ENCODE measurements around the gene PATJ. TPM values are rescaled to one million over a fixed set of nuclear protein-coding genes. Genes with fewer than 3 reads are reported as not detected.

The PATJ gene
- total RNA-seq, 1 experiment from 2014 or later: 47.3 TPM

- no peaks in the 10 kb centered on the region for H3K23me2 ChIP-seq (ENCODE audit: insufficient read length, low read depth, low read length, poor library complexity, severe bottlenecking)
- H3K56ac ChIP-seq (ENCODE audit: insufficient read length, low read depth, low read length): no peak overlapping the region
- H3K27ac Mint-ChIP-seq: peak overlapping the region in 1 of 3 experiments; percentile 7; a peak in 1 of 7 replicates
- H3K14ac ChIP-seq (ENCODE audit: insufficient read depth, low read length): no peak overlapping the region
- H3K4me2 ChIP-seq (ENCODE audit: insufficient read depth, insufficient read length, low read length): no peak overlapping the region
- no peak overlapping the region for H2AK5ac ChIP-seq (ENCODE audit: insufficient read length, low read length)
- H3K27me3 ChIP-seq (ENCODE audit: insufficient read depth, low read length): no peaks in the 10 kb centered on the region
- no peak overlapping the region for H3K9ac ChIP-seq (ENCODE audit: extremely low read depth, insufficient read length, low read length)
- no peak overlapping the region for H4K91ac ChIP-seq (ENCODE audit: insufficient read length, low read depth, low read length)
- no peak overlapping the region for H3K18ac ChIP-seq (ENCODE audit: insufficient read length, low read depth, low read length)
- no peaks in the 10 kb centered on the region for H3K9me3 ChIP-seq (ENCODE audit: control insufficient read depth, low read depth, low read length)
- no peak overlapping the region for H4K5ac ChIP-seq (ENCODE audit: insufficient read length, low read depth, low read length)
- H2BK12ac ChIP-seq (ENCODE audit: insufficient read length, low read depth, low read length): no peak overlapping the region
- no peak overlapping the region for H2BK15ac ChIP-seq (ENCODE audit: low read depth, low read length)
- no peak overlapping the region for H4K8ac ChIP-seq (replicated peaks; ENCODE audit: insufficient read length, low read depth, low read length)
- peaks cover 15 to 47% of the 10 kb centered on the region in 2 experiments; a peak in 4 of 5 replicates for H3K9me3 Mint-ChIP-seq
- no peak overlapping the region for H3K27ac ChIP-seq (ENCODE audit: insufficient read length, low read depth, low read length)
- H3K4me1 ChIP-seq (ENCODE audit: insufficient read depth, low read length): no peaks in the 10 kb centered on the region; the same call in 1 of the 2 replicates
- H4K20me1 ChIP-seq (ENCODE audit: control insufficient read depth, insufficient read depth, insufficient read length): peaks cover 2% of the 10 kb centered on the region
- H3K79me2 ChIP-seq (ENCODE audit: insufficient read depth, low read length): peaks cover 13% of the 10 kb centered on the region; the same call in 1 of the 2 replicates
- H3K36me3 Mint-ChIP-seq (ENCODE audit: insufficient read depth in 1 of 3, low read depth in 3 of 3): peaks cover 87 to 99% (median 95%) of the 10 kb centered on the region in 3 experiments
- H3K4me3 Mint-ChIP-seq: no peak overlapping the region; a peak in 1 of 5 replicates
- no peak for DNase-seq
- H3K4me1 Mint-ChIP-seq: peaks cover 4 to 25% of the 10 kb centered on the region in 2 experiments
- no peak overlapping the region for H2AFZ ChIP-seq (ENCODE audit: low read length)
- H2BK5ac ChIP-seq (ENCODE audit: insufficient read length, low read length): no peak overlapping the region
- H2BK120ac ChIP-seq (ENCODE audit: low read depth, low read length, poor library complexity, severe bottlenecking): no peak overlapping the region
- no peaks in the 10 kb centered on the region; the same call in 1 of the 2 replicates for H3K27me3 Mint-ChIP-seq (ENCODE audit: low read depth)
- WGBS (ENCODE audit: extremely low coverage, insufficient read length, low lambda C conversion rate): no CpG with 5 or more reads among the region's 2 CpGs
- TF ChIP-seq, protein P1, sequence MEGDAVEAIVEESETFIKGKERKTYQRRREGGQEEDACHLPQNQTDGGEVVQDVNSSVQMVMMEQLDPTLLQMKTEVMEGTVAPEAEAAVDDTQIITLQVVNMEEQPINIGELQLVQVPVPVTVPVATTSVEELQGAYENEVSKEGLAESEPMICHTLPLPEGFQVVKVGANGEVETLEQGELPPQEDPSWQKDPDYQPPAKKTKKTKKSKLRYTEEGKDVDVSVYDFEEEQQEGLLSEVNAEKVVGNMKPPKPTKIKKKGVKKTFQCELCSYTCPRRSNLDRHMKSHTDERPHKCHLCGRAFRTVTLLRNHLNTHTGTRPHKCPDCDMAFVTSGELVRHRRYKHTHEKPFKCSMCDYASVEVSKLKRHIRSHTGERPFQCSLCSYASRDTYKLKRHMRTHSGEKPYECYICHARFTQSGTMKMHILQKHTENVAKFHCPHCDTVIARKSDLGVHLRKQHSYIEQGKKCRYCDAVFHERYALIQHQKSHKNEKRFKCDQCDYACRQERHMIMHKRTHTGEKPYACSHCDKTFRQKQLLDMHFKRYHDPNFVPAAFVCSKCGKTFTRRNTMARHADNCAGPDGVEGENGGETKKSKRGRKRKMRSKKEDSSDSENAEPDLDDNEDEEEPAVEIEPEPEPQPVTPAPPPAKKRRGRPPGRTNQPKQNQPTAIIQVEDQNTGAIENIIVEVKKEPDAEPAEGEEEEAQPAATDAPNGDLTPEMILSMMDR (conservative IDR thresholded peaks at IDR 0.05): no peak
- H3K4ac ChIP-seq (ENCODE audit: low read depth, low read length): no peak overlapping the region
- no peak overlapping the region for H2BK20ac ChIP-seq (ENCODE audit: low read depth, low read length, poor library complexity, severe bottlenecking)
- no peak overlapping the region for H3K23ac ChIP-seq (ENCODE audit: insufficient read length, low read depth, low read length)
- peaks cover 7% of the 10 kb centered on the region for H3K79me1 ChIP-seq (ENCODE audit: insufficient read depth, low read depth, low read length, poor library complexity, severe bottlenecking)
- H3T11ph ChIP-seq (ENCODE audit: low read length): no peak overlapping the region
Observed at GRCh38 chr1:62207187-62207586, 464.9 kb downstream of the PATJ start.

Measured in H9 (cell line).